Measurements from ENCODE around the gene LRRC43. TPM values are rescaled to one million over a fixed set of nuclear protein-coding genes. Genes with fewer than 3 reads are reported as not detected.

The LRRC43 gene
- total RNA-seq, 1 experiment from 2014 or later: 0.22 TPM

GRCh38 chr12:122138181-122138580, 44.7 kb upstream of the LRRC43 start:
- H3K27ac Mint-ChIP-seq: no peak overlapping the region
- ATAC-seq: no peak
- H3K36me3 Mint-ChIP-seq: peaks cover 44% of the 10 kb centered on the region
- H3K4me3 Mint-ChIP-seq: no peak overlapping the region
- TF ChIP-seq CREB1 (CRISPR knock-in tag; IDR thresholded peaks at IDR 0.05): no peak
- TF ChIP-seq E2F5 (CRISPR knock-in tag; IDR thresholded peaks at IDR 0.05): no peak
- TF ChIP-seq ELF4 (CRISPR knock-in tag; IDR thresholded peaks at IDR 0.05; ENCODE audit: low read depth): no peak
- TF ChIP-seq NFATC4 (CRISPR knock-in tag; IDR thresholded peaks at IDR 0.05): no peak
- no peak for TF ChIP-seq MLX (CRISPR knock-in tag; IDR thresholded peaks at IDR 0.05)
- TF ChIP-seq SMAD4 (CRISPR knock-in tag; IDR thresholded peaks at IDR 0.05): no peak
- TF ChIP-seq ZNF317 (CRISPR knock-in tag; IDR thresholded peaks at IDR 0.05; ENCODE audit: borderline replicate concordance, low read depth): no peak
- TF ChIP-seq IRF2 (CRISPR knock-in tag; IDR thresholded peaks at IDR 0.05; ENCODE audit: borderline replicate concordance, low read depth): no peak
- no peak for TF ChIP-seq ZNF263 (CRISPR knock-in tag; IDR thresholded peaks at IDR 0.05; ENCODE audit: low read depth)
- no peak for TF ChIP-seq ARID4B (CRISPR knock-in tag; IDR thresholded peaks at IDR 0.05; ENCODE audit: borderline replicate concordance)
- no peak for TF ChIP-seq HMGXB4 (CRISPR knock-in tag; IDR thresholded peaks at IDR 0.05)
- TF ChIP-seq IRF1 (CRISPR knock-in tag; IDR thresholded peaks at IDR 0.05): no peak
- TF ChIP-seq CREM (CRISPR knock-in tag; IDR thresholded peaks at IDR 0.05): no peak
- TF ChIP-seq OVOL2 (CRISPR knock-in tag; IDR thresholded peaks at IDR 0.05; ENCODE audit: borderline replicate concordance): no peak
- TF ChIP-seq ZNF532 (CRISPR knock-in tag; IDR thresholded peaks at IDR 0.05; ENCODE audit: borderline replicate concordance): no peak
- no peak for TF ChIP-seq SP1 (CRISPR knock-in tag; conservative IDR thresholded peaks at IDR 0.05)
- TF ChIP-seq PRDM15 (CRISPR knock-in tag; IDR thresholded peaks at IDR 0.05): no peak
- no peak for TF ChIP-seq CBFB (CRISPR knock-in tag; IDR thresholded peaks at IDR 0.05; ENCODE audit: low read depth)
- TF ChIP-seq ZNF671 (CRISPR knock-in tag; IDR thresholded peaks at IDR 0.05): no peak
- no peak for TF ChIP-seq FOXK1 (CRISPR knock-in tag; IDR thresholded peaks at IDR 0.05)
- CTCF ChIA-PET: interaction anchor here (0.6 to 1.9 kb wide), 28 partner anchors 7 to 332 kb away, joined by 3 to 32 read pairs (median 4); partner anchors contain the start of genes B3GNT4, CFAP251 and LRRC43
- 0 out of 2 replicates have a peak, but pooled peaks cover 6% of the 10 kb centered on the region for H3K4me1 Mint-ChIP-seq
- H3K9me3 Mint-ChIP-seq: peaks cover 9% of the 10 kb centered on the region; the same call in 1 of the 2 replicates
- POLR2A ChIA-PET: interaction anchor here (1.1 kb wide), 1 partner anchor 88 kb away, joined by 4 read pairs; the partner anchor contains the start of gene DIABLO
- H3K27me3 Mint-ChIP-seq (ENCODE audit: low read depth): no peaks in the 10 kb centered on the region; the same call in 1 of the 2 replicates
- DNase-seq (ENCODE audit: low spot score): no peak
